GM19372 (cell line): ENCODE data around the gene GTPBP1.

Experiments
- ATAC-seq: cut with Tn5 transposase; IDR thresholded peaks from one replicate; pipeline ENCODE4 v1.9.1; 2021; ENCODE audit warnings: mild to moderate bottlenecking, low read depth, moderate library complexity; ENCODE audit not compliant: unreplicated experiment

Gene GTPBP1

DNA sequence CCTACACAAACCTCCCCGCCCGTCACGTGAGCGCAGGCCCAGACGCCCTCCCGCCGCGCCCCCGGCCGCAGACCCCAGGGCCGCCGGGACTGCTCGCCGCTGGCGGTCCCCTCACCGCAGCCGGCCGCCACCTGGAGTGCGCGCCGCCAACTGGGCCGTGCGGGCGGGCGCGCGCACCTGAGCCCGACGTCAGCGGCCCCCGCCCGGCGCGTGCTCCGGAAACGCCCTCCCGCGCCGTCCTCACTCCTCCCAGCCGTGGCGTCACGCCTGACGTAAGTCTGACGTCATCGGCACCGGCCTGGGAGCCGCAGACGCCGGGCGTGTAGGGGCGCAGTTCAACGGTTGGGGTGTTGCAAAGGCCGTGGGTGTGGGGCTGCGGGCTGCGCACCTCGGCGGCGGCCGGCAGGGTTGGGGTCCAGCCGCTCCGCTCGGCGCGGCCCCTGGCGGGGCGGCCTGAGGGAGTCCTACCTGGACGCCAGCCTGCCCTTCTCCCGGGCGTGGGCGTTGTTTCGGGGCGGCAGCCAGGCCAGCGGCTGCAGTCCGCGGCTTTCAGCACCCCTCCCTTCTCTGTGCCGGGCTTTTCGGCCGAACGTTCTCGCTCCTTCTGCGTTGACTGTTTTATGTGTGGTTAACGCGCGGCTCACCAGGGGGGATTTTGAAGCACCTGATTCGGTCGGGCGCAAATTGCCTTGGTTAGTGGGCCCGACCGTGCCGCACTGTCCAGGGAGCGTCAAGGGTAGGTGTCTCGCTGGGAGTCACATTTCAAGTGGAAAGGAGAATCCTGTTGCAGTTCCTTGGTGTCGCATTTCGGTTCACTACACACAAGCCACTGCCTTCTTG is 4.7 kb upstream of the GTPBP1 start, which contains the start of gene JOSD1:
TSS of gene JOSD1 (minus strand) at position 155 of the 840 bp plus-strand sequence. CDS start 956 bp downstream, outside the sequence.
- ATAC-seq = peak; percentile 43

DNA sequence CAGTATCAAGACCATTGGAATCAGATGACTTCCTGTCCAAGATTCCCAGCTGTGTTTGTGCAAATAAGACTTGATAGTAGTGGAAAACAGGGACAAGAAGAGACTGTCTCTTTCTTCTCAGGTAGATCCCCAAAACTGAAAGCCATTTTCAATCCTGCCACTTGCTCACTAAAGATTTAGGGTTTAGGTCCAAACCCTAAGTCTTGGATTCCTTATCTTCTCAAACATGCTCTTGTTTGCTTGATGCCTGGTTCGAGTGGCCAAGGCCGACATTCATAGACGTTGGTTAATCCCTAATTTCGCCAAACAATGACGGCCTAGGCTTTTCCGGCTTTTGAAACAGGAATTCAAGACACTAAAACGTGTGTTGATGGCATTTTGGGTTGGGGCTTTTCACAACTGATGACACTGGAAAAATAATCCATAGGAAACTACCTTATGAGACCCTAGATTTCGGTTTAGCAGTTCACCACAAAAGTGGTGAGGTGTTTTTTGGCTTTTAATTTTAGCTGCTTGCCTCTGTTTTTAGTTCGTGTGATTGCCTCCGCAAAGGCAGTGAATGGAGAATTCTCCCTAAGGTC is 1.0 kb upstream of the GTPBP1 start:
- ATAC-seq = no peak

DNA sequence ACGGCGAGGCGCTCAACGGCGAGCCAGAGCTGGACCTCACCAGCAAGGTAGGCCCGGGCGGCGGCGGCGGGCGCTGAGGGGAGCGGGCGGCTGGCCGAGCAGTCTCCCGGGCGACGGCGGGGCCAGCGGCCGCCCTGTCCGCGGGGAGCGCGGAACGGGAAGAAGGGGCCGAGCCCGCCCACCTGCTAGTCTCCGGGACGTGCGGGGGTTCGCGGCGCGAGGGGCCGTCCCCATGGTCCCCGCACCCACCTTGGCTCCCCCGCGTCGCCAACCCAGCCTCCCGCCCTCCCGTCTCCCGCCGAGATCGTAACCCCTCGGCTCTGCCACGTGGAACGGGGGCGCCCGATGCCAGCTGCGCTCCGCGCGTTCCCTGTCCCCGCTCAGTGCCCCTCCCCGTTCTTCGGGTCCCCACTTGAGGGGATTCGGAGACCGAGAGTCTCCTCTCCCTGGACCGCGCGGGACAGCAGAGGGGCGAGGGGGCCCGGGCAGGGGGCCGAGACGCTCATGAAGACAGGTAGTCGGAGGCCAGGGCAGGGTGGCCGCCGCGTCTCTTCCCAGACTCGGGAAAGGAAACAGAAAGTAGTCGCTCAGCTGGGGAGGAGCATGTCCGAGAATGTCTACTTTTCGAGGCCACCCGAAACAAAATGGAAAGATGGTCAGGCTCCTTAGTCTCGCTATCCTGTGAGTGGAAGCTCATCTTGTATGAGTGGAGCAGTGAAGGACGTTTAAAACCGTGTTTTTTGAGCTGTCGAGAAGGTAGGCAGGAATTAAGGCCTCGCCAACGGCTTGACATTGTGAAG is 557 bp downstream of the GTPBP1 start:
- ATAC-seq = peak; percentile 0

DNA sequence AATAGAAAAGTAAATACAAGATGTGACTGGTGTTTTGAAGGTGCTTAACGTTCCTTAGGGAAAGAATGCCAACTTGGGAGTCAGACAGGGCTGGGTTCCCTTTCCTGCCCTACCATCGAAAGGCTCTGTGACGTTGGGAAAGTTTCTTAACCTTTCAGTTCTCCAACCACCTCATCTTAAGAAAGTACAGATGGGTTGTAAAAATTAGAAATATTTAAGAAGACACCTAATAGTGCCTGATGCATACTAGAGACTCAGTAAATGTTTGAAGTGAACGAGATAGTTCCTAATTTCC is 1.1 kb downstream of the GTPBP1 start:
- no peak for ATAC-seq

DNA sequence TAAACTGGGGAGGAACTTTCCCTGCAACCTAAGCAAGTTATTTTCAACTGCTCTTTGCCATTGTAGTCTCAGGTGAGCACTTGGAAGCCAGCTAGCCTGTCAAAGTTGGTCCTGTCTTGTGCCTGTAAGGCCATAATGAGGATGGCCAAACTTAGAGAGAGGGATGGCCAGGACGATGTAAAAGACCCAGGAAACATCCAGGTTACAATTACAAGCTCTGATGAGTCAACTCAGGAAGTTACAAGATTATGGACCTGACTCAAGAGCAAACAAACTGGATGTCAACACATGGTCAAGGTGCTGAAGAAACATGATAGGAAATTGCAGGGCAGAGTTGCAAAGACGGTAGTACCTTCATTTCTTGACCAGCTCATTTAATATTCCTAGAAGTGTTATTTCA is 1.6 kb downstream of the GTPBP1 start:
- no peak for ATAC-seq

DNA sequence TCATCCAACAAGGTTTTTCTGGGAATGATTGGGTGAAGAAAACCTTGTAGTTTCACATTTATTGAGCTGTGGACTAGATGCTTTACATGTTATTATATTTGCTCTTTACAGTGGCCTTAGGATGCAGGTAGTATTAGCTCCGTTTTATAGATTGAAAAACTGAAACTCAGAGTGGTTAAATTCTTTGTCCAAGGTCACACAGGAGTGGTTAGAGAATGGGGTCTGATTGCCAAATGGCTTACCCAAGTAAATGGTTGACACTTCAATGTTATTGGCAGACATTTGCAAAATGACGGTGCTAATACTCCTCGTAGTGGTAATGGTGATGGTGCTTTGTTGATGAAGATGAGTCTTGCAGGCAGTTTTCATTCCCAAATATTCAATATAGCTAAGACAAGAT is 2.2 kb downstream of the GTPBP1 start:
- ATAC-seq = no peak

DNA sequence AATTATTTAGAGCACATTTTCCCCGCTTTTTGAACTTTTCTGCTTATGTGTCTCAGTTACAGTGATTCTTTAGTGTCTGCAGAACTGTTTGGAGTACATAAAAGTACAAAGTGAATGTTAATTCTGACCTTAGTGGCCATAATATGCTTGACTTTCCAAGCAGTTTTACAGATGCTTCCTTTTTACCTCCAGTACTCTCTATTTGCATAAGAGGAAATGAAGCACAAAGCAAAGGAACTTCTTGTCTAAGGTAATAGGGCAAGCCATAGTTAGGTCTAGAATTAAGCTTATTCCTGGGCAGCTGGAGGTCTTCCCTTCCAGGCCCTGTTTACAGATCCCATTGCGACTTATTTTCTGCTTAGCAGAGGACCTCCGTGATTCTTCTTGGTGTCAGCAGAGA is 3.6 kb downstream of the GTPBP1 start:
- ATAC-seq = no peak

DNA sequence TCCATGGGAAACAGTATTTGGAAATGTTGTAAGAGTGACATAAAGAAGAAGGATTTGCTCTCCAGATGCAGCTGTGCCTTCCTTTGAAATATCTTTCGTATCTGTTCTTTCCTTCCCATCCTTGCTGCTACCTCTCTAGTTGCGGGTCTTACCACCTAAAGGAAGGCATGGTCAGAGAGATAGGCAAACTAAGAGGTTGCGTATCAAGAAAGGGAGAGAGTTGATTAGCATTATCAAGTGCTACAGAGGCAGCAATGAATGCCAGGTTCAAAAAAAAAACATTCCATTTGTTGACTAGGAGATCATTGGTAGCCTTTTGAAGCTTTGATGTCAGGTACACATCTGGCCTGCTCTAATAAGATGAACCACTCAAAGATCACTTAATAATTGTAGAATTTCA is 4.6 kb downstream of the GTPBP1 start:
- ATAC-seq = no peak

DNA sequence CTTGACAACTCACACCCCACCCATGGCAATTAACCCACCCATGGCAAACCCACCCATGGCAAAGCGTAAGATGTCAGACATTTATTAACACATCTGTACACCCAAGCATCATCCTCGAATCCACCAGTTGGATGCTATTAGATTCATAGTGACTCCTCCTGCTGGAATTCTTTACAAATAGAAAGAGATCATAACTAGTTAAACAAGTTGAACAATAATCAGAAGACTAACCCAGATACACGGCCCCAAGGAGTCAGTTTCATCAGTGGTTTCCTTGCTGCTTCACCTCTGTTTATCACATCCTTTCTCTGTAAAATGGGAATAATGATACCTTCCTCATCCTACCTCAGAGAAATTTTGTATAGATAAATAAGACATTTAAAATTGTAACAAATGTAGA is 5.1 kb downstream of the GTPBP1 start:
- no peak for ATAC-seq

DNA sequence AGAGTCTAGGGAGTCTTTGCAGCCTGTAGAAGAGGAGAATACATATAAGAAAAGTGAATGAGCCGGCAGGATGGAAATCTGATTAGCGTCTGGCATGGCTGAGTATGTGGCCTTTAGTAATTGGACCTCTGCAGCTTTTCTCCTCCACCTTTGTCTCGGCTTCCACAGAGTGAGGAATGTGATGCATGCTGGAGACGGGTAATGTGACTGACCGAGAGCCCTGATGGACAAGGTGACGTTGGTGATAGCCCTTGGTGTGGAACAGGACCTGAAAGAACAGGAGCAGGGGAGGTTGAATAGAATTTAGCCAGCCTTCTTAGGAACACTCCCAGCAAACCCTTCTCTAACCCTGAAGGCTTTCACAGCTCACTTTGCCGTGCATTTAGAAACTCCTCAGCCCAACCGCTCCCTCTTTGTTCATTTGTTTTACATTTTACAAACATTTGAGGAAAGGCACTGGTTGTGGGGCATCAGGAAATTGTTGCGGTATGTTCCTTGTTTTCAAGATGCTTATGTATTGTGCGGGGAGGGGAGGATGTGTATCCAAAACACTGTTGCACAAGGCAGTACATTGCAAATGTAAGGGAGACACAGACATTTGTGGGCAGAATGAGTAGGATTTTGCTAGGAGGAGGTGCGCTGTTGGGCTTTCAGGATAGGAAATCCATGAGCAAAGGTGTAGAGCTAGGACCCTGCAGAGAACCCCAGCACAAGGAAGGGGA is 6.9 kb downstream of the GTPBP1 start:
- ATAC-seq = no peak

DNA sequence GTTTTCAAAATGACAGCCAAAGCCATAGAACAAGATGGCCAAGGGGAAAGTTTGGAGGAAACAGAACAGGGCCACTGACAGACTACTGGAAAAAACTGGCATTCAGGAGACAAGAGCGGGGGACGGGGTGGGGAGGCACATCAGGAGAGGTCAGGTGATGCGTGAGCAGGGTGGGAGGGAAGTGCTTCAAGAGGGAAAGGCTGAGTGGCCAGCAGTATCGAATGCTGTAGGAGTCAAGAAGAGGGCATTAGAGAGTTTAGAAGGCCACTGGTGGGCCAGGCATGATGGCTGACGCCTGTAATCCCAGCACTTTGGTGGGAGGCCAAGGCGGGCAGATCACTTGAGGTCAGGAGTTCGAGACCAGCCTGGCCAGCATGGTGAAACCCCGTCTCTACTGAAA is 8.2 kb downstream of the GTPBP1 start:
- no peak for ATAC-seq

DNA sequence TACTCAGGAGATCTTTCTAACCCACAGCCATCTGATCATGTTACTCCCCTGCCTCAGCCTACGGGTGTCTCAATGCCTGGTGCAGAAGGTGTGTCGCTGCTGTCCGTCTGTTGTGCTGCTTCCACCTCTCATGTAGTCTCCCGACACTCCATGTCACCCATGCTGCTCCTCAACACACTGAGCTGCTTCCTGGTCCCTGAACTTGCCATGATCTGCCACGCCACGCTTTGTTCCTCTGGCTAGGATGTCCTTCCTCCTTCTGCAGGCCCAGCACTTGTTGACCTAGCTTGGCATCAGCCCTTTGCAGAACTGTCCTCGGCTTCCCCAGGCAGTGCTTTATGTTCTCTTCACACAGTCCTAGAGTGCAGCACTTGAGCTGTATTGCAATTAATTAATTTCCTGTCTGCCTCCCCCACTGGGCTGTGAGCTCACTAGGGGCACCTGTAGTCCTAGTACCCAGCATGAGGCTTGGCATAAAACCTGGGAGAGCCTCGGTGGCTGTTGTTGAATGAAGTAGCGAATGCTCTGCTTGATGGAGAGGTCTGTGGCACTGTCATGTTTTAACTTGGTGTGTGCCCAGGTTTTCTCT is 9.5 kb downstream of the GTPBP1 start:
- ATAC-seq = no peak

DNA sequence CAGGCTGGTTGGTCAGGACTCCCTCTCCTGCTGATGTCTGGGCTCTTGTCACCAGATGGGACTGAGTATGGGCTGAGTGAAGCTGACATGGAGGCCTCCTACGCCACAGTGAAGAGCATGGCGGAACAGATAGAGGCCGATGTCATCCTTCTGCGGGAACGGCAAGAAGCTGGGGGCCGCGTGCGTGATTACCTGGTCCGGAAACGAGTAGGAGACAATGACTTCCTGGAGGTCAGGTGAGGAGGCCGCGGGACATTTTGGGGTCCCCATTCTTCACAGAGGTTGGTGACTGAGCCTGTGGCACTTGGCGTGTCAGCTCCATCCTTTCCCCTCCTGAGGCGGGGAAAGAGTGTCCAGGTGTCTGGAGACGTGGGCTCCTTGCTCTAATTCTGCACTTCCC is 10.1 kb downstream of the GTPBP1 start:
- no peak for ATAC-seq

DNA sequence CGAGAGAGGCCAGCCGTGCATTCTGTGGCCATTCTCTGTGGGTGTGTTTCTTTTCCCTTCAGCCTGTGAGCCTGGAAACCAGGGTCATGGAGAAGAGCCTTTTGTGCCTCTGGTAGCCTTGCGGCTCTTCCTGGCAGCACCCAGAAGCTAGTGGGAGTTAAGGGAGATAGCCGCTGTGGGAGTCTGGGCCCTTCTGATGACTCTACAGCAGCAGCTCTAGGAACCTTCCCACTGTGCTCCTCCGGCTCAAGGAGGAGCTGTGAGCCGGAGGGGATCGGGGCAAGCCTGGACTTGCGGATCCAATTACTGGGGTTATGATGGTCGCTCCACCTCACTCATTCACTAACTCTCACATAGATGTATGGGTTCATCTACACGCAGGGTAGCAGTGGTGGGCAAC is 10.5 kb downstream of the GTPBP1 start:
- ATAC-seq = no peak

DNA sequence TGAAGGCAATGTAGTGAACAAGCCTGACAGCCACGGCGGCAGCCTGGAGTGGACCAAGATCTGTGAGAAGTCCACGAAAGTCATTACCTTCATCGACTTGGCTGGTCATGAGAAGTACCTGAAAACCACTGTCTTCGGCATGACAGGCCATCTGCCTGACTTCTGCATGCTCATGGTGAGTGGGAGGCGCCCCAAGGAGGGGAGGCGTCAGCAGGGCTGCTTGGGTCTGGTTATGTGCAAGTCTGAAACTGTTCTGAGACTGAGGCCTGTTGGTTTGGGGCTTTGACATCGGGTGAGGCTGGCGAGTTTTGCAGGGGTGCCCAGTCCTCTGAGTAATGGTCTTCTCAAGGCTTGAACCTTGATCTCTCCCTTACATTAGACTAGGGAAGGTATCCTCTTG is 11.1 kb downstream of the GTPBP1 start:
- ATAC-seq = no peak

DNA sequence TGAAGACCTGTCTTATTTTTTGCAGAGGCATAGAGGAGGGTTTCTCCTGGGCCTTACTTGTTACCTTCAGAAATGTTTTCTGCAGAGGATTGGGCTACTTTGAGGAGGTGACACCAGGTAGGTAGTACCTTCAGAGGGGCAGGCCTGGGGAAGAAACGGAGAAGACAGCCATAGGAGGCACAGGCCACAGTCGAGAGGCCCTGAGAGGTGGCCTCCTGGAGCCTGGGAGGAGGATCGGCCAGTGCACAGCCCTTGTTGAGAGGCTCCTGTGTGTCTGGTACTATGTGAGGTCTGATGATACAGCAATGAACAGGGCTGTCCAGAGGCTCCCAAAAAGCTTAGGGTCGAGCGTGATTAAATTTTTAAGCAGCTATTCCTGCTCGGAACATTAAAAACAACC is 11.5 kb downstream of the GTPBP1 start:
- no peak for ATAC-seq

DNA sequence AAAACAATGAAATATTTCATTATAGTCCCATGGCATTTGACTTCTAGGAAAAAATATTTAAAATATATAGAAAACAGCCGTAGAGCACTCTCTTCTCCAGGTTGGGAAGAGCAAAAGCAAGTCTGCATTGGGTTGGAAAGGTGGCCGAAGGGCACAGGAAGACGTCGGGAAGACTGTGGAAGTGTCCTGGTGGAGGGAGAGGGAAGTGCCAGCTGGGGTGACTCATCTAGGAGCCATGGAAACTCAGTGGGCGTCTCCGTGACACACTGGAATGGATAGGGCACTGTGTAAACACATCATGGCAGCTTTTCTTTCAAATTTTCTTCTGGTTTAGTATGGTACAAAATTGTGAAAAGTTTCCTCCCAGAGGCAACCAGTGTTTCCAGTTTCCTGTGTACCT is 12.7 kb downstream of the GTPBP1 start:
- ATAC-seq = no peak

DNA sequence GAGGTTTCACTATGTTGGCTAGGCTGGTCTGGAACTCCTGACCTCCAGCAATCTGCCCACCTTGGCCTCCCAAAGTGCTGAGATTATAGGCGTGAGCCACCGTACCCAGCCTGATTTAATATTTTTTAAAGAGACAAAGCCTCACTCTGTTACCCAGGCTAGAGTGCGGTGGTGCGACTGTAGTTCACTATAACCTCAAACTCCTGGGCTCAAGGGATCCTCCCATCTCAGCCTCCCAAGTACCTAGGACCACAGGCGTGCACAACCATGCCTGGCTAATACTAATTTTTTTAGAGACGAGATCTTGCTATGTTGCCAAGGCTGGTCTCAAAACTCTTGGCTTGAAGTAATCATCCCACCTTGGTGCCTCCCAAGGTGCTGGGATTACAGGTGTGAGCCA is 13.5 kb downstream of the GTPBP1 start:
- ATAC-seq = no peak

DNA sequence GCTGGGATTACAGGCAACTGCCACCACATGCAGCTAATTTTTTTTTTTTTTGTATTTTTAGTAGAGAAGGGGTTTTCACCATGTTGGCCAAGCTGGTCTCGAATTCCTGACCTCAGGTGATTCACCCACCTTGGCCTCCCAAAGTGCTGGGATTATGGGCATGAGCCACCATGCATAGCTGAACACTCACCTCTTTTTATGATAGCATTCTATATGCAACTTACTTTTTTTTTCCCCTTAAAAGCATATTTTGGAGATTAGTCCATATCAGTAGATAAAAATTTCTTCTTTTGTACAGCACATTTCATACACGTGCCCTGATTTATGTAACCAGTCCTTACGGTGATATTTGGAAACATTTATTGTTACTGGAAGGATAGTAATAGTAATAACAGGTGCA is 14.6 kb downstream of the GTPBP1 start:
- no peak for ATAC-seq

DNA sequence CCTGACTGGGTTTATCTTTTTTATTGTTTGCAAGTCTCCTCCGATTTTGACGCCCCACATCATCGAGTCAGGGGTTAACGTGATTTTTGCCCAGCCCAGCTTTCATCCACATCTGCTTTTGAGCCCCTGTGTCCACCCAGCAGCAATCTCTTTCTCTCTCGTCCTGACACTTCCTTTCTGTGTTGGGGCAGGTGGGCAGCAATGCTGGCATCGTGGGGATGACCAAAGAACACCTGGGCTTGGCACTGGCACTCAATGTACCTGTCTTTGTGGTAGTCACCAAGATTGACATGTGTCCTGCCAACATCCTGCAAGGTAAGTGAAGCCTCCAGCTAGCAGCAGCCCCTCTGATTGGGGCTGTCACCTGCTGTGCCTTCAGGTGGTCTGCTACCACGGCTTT is 15.8 kb downstream of the GTPBP1 start:
- ATAC-seq = no peak

DNA sequence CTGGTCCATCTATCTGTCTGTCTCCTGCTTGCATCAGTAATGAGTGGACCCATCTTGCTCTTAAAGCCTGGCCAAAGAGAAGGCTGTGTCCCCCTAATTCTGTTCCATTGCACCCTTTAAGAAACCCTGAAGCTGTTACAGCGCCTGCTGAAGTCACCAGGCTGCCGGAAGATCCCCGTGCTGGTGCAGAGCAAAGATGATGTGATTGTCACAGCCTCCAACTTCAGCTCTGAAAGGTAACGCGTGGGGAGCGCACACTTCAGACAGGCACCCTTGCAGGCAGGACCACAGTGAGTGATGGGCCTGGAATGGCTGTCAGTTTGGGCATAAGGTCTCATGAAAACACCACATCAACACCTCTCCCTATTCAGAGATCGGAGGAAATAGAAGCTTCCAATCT is 18.4 kb downstream of the GTPBP1 start:
- no peak for ATAC-seq
